ENCODE measurements around the gene ZNF423. TPM values are rescaled to one million over a fixed set of nuclear protein-coding genes. Genes with fewer than 3 reads are reported as not detected.

ZNF423 gene
- total and polyA plus RNA-seq, 2 experiments from 2014 or later = 12.3 to 22.2 TPM

GRCh38 chr16:49674990-49675389, 180.9 kb downstream of the ZNF423 start:
- TF ChIP-seq, protein P1, sequence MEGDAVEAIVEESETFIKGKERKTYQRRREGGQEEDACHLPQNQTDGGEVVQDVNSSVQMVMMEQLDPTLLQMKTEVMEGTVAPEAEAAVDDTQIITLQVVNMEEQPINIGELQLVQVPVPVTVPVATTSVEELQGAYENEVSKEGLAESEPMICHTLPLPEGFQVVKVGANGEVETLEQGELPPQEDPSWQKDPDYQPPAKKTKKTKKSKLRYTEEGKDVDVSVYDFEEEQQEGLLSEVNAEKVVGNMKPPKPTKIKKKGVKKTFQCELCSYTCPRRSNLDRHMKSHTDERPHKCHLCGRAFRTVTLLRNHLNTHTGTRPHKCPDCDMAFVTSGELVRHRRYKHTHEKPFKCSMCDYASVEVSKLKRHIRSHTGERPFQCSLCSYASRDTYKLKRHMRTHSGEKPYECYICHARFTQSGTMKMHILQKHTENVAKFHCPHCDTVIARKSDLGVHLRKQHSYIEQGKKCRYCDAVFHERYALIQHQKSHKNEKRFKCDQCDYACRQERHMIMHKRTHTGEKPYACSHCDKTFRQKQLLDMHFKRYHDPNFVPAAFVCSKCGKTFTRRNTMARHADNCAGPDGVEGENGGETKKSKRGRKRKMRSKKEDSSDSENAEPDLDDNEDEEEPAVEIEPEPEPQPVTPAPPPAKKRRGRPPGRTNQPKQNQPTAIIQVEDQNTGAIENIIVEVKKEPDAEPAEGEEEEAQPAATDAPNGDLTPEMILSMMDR (IDR thresholded peaks at IDR 0.05; ENCODE audit: low read depth, low read length) = no peak
- no peak overlapping the region for H3K27ac ChIP-seq

DNA sequence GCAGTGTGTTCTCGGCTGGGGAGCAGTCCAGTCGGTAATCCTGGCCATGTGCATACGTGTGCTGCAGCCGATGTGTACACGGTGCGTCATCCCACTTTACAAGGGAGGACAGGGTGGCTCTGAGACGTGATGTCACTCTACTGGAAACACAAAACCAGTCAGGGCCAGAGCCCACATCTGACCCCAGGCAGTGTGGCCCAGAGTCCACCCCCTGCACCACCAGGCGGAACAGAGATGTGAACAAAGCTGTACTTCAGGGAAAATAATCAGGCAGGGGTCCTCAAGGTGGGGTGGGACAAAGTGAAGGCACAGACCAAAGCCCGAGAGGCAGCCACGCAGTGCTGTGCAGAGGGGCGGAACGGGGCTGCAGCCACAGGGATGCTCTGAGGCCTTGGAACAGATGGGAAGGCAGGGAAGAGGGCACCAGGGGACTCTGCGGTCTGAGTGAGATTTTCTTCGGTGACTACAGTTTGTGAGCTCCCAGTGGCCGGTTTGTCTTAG, 181.5 kb downstream of the ZNF423 start:
- no peaks in the 10 kb centered on the region for H3K4me1 ChIP-seq (ENCODE audit: low read depth)
- H3K27ac ChIP-seq = no peak overlapping the region
- no peaks in the 10 kb centered on the region for H3K9me3 ChIP-seq (ENCODE audit: low read depth)
- no peaks in the 10 kb centered on the region for H3K36me3 ChIP-seq
- H3K27me3 ChIP-seq = no peaks in the 10 kb centered on the region
- TF ChIP-seq, protein P1 (IDR thresholded peaks at IDR 0.05; ENCODE audit: low read depth, low read length) = no peak
- H3K4me3 ChIP-seq = no peak overlapping the region
- no peak for DNase-seq (ENCODE audit: low read depth in 1 of 2, low spot score in 1 of 2)

More at GRCh38 chr16:49674990-49675389, 180.9 kb downstream of the ZNF423 start:
- Histone ChIP-seq H3K27me3 (no peaks in the 10 kb centered on the region), H3K36me3 (no peaks in the 10 kb centered on the region), H3K4me3 (no peak overlapping the region), H3K9me3 (ENCODE audit: low read depth) (no peaks in the 10 kb centered on the region), H3K4me1 (ENCODE audit: low read depth) (no peaks in the 10 kb centered on the region)
- DNase-seq (ENCODE audit: low read depth in 1 of 2, low spot score in 1 of 2) = no peak

- Histone ChIP-seq H3K27ac (no peak overlapping the region), H3K36me3 (no peaks in the 10 kb centered on the region), H3K27me3 (no peaks in the 10 kb centered on the region), H3K4me3 (no peak overlapping the region), H3K4me1 (ENCODE audit: low read depth) (no peaks in the 10 kb centered on the region), H3K9me3 (ENCODE audit: low read depth) (no peaks in the 10 kb centered on the region)
- TF ChIP-seq, protein P1 (IDR thresholded peaks at IDR 0.05; ENCODE audit: low read depth, low read length) = no peak
- no peak for DNase-seq (ENCODE audit: low read depth in 1 of 2, low spot score in 1 of 2)
These were observed 182.5 kb downstream of the ZNF423 start for GRCh38 chr16:49673442-49673841.

GRCh38 chr16:49672753-49673152, 183.2 kb downstream of the ZNF423 start:
- no peaks in the 10 kb centered on the region for H3K36me3 ChIP-seq
- H3K27me3 ChIP-seq = no peaks in the 10 kb centered on the region
- DNase-seq (ENCODE audit: low read depth in 1 of 2, low spot score in 1 of 2) = no peak
- TF ChIP-seq, protein P1 (IDR thresholded peaks at IDR 0.05; ENCODE audit: low read depth, low read length) = no peak
- no peaks in the 10 kb centered on the region for H3K4me1 ChIP-seq (ENCODE audit: low read depth)
- H3K27ac ChIP-seq = no peak overlapping the region
- no peak overlapping the region for H3K4me3 ChIP-seq
- H3K9me3 ChIP-seq (ENCODE audit: low read depth) = no peaks in the 10 kb centered on the region

DNA sequence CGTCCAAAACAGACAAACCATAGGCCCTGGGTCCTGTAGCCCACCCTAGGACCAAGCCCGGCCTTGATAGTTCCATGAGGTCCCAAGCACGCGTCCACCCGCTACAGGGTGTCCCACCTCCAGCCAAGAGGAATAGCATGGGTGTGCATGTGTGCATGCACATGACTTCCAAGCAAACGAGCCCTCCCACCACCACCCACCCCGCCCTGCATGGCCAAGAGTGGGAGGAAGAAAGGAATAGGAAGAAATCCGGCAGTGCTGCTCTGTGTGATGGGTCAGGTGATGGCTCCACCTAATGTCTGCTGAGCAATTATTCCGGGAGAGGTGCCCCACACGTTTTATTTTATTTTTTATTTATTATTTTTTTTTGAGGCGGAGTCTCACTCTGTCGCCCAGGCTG, 184.6 kb downstream of the ZNF423 start:
- H3K9me3 ChIP-seq (ENCODE audit: low read depth) = no peaks in the 10 kb centered on the region

More for the DNA sequence above, 184.6 kb downstream of the ZNF423 start:
- Histone ChIP-seq H3K27ac (no peak overlapping the region), H3K36me3 (no peaks in the 10 kb centered on the region), H3K27me3 (no peaks in the 10 kb centered on the region), H3K4me1 (ENCODE audit: low read depth) (no peaks in the 10 kb centered on the region), H3K4me3 (no peak overlapping the region)
- DNase-seq (ENCODE audit: low read depth in 1 of 2, low spot score in 1 of 2) = no peak
- TF ChIP-seq, protein P1 (IDR thresholded peaks at IDR 0.05; ENCODE audit: low read depth, low read length) = no peak
